22Rv1 (cell line): ENCODE data around the gene MRPL58.

Source experiments
- CTCF ChIP-seq: fragments of 450-650 bp; IDR thresholded peaks from 2 replicates; pipeline ENCODE4 v1.5.1; 2017; ENCODE audit warnings: mild to moderate bottlenecking
- ZFX ChIP-seq: fragments of 450-650 bp; IDR thresholded peaks from 2 replicates; pipeline ENCODE4 v1.6.1; 2017; ENCODE audit warnings: antibody characterized with exemption, borderline replicate concordance

- no peak for TF ChIP-seq CTCF
- TF ChIP-seq ZFX = no peak
These were observed 24.3 kb downstream of the MRPL58 start for GRCh38 chr17:75036643-75037268.
